K562 (cell line): Measurements from ENCODE around the gene MYCT1. TPM values are rescaled to one million over a fixed set of nuclear protein-coding genes. Genes with fewer than 3 reads are reported as not detected.

Source experiments
- JUNB ChIP-seq: fragments of 450-650 bp; formaldehyde crosslinking; conservative IDR thresholded peaks from 2 replicates; pipeline ENCODE4 v1.4.0; 2020; ENCODE audit warnings: mild to moderate bottlenecking
- NR4A1 ChIP-seq, 2 experiments: fragments of 250-450 bp in 1 of 2; fragments of 450-650 bp in 1 of 2; sonication (Bioruptor Pico) in 1 of 2; IDR thresholded peaks; 2 replicates each; pipeline versions ENCODE4 v1.4.0 to v1.6.1; 2016 to 2020; ENCODE audit warnings: mild to moderate bottlenecking in 2 of 2, missing compliant biosample characterization in 1 of 2, missing genetic modification characterization in 1 of 2, moderate library complexity in 1 of 2
- ZBTB7A ChIP-seq: IDR thresholded peaks from 2 replicates; pipeline ENCODE4 v1.6.1; 2011; ENCODE audit warnings: low read depth, mild to moderate bottlenecking, low read length, moderate library complexity, borderline replicate concordance; ENCODE audit not compliant: control insufficient read depth
- ZNF318 ChIP-seq, 2 experiments: fragments of 450-650 bp; IDR thresholded peaks; 2 replicates each; pipeline ENCODE4 v1.6.1; 2016; ENCODE audit warnings: mild to moderate bottlenecking in 2 of 2, borderline replicate concordance in 1 of 2, low read depth in 1 of 2, moderate library complexity in 1 of 2
- ZNF77 ChIP-seq: fragments of 250-450 bp; sonication (Bioruptor Pico); IDR thresholded peaks from 2 replicates; pipeline ENCODE4 v1.5.0; 2020
- polyA plus RNA-seq, 8 experiments: library from polyadenylated mRNA; depleted of rRNA in 4 of 8; stranded (reverse) in 5 of 8; unstranded in 3 of 8; fragments of >200 nt; fragmentation: Nextera tagmentation in 2 of 8; fragmentation: Illumina TruSeq in 1 of 8; extraction: Ambion mirVana in 2 of 8; extraction: Trizol in 1 of 8; gene quantifications; 2 replicates each; pipeline versions ENCODE4 v1.2.1 to v1.2.3, GENCODE V29; 2011 to 2014; ENCODE audit warnings: inconsistent platforms in 1 of 8, missing spikeins in 1 of 8
- total RNA-seq, 7 experiments: library from RNA; depleted of rRNA in 6 of 7; stranded (reverse); fragments of >200 nt in 6 of 7; fragmentation: Illumina TruSeq in 2 of 7; extraction: Trizol in 2 of 7; gene quantifications; 2 replicates each; pipeline versions ENCODE4 v1.2.1 to v1.2.3, GENCODE V29; 2011 to 2021; ENCODE audit warnings: low replicate concordance in 1 of 7

MYCT1 gene
- total and polyA plus RNA-seq, 9 of the 15 experiments (the other 6 are each of a cell fraction or from before 2014, with no cell fraction given) = 0.04 to 0.28 (median 0.08) TPM; not detected in 2

- TF ChIP-seq ZNF318 (IDR thresholded peaks at IDR 0.05; ENCODE audit: borderline replicate concordance in 1 of 2, low read depth in 1 of 2) (no peak), ZBTB7A (no peak), JUNB (CRISPR knock-in tag) (no peak), ZNF77 (CRISPR knock-in tag) (no peak), NR4A1 (CRISPR knock-in tag; IDR thresholded peaks at IDR 0.05) (no peak), NR4A1 (tag; IDR thresholded peaks at IDR 0.05) (no peak)
- TF ChIP-seq, all 486 proteins: peak for 0
Measured at GRCh38 chr6:152721956-152722355, 24.3 kb downstream of the MYCT1 start (continued).
